Suprapubic skin (tissue), 4 donors: Measurements from ENCODE around the gene ZNF625. TPM values are rescaled to one million over a fixed set of nuclear protein-coding genes. Genes with fewer than 3 reads are reported as not detected.

Source experiments
- DNase-seq, 2 donors: peaks; one replicate each; pipeline ENCODE4 v3.0.0-alpha.2; 2019; ENCODE audit warnings: low spot score in 2 of 2
- H3K27ac ChIP-seq: fragments of 200-600 bp; sonication (generic); one replicate; pipeline ENCODE4 v1.5.1; 2019
- H3K27me3 ChIP-seq: fragments of 200-600 bp; sonication (generic); one replicate; pipeline ENCODE4 v1.5.1; 2019
- H3K36me3 ChIP-seq: fragments of 200-600 bp; sonication (generic); one replicate; pipeline ENCODE4 v1.5.1; 2019
- H3K4me1 ChIP-seq: fragments of 200-600 bp; sonication (generic); one replicate; pipeline ENCODE4 v1.5.1; 2019
- H3K4me3 ChIP-seq: fragments of 200-600 bp; sonication (generic); one replicate; pipeline ENCODE4 v1.5.1; 2019; ENCODE audit warnings: mild to moderate bottlenecking
- H3K9me3 ChIP-seq: fragments of 200-600 bp; sonication (generic); one replicate; pipeline ENCODE4 v1.5.1; 2019
- EP300 ChIP-seq: sonication (generic); formaldehyde crosslinking; IDR thresholded peaks from one replicate; pipeline ENCODE4 v1.6.1; 2017; ENCODE audit warnings: antibody characterized with exemption
- POLR2A ChIP-seq, 2 donors: fragments of 450-650 bp; IDR thresholded peaks; one replicate each; pipeline ENCODE4 v1.6.1; 2017; ENCODE audit warnings: antibody characterized with exemption in 2 of 2, mild to moderate bottlenecking in 2 of 2, moderate library complexity in 2 of 2
- POLR2AphosphoS5 ChIP-seq, 3 donors: sonication (generic); formaldehyde crosslinking; IDR thresholded peaks; one replicate each; pipeline ENCODE4 v1.6.1; 2017; ENCODE audit warnings: antibody characterized with exemption in 3 of 3
- WGBS: methylation state at CpG from one replicate; pipeline ENCODE4 v1.1.5; 2018; 5-methylcytosine and 5-hydroxymethylcytosine counted together
- total RNA-seq, 4 donors: library from RNA; depleted of rRNA; stranded (reverse); fragments of >200 nt; gene quantifications; one replicate each; pipeline ENCODE4 v1.1.0, GENCODE V29; 2016
- TF ChIP-seq, protein P1 (sequence below), 2 donors: fragments of 200-600 bp in 1 of 2; fragments of 450-650 bp in 1 of 2; sonication (generic) in 1 of 2; IDR thresholded peaks; one replicate each; pipeline ENCODE4 v1.5.1; 2016 to 2019; ENCODE audit warnings: antibody characterized with exemption in 2 of 2, mild to moderate bottlenecking in 1 of 2, moderate library complexity in 1 of 2

The ZNF625 gene
- total RNA-seq, 4 donors from 2014 or later, result 2.4 to 5.1 (median 4.3) TPM

- no peaks in the 10 kb centered on the region for H3K36me3 ChIP-seq
- H3K27me3 ChIP-seq, result no peaks in the 10 kb centered on the region
- under 1% methylated on average over 38 of the region's 57 CpGs for WGBS
- peak; percentile 60 to 79 for TF ChIP-seq POLR2A (IDR thresholded peaks at IDR 0.05)
- no peak for TF ChIP-seq EP300
- TF ChIP-seq POLR2AphosphoS5 (IDR thresholded peaks at IDR 0.05), result peak; percentile 62 to 89 (median 81)
- H3K4me3 ChIP-seq, result peak within 1 kb of the TSS; percentile 75
- peak within 1 kb of the TSS; percentile 95 for H3K27ac ChIP-seq
- peak; percentile 96 to 98 for DNase-seq
- H3K9me3 ChIP-seq, result no peaks in the 10 kb centered on the region
- H3K4me1 ChIP-seq, result peaks cover 25% of the 10 kb centered on the region
Measured at GRCh38 chr19:12162882-12163806, 6.6 kb upstream of the ZNF625 start, which contains the start of gene ZNF136. Gene ZNF136, plus strand, starts transcription at chr19:12163096. Its CDS starts 108 bp downstream, at chr19:12163204.

GRCh38 chr19:12162513-12162881 lies 6.0 kb upstream of the ZNF625 start:
- no peak for DNase-seq
- Histone ChIP-seq H3K4me3 (peak overlapping the region; percentile 75), H3K4me1 (peaks cover 25% of the 10 kb centered on the region), H3K27me3 (no peaks in the 10 kb centered on the region), H3K36me3 (no peaks in the 10 kb centered on the region), H3K27ac (peak overlapping the region; percentile 95), H3K9me3 (no peaks in the 10 kb centered on the region)
- TF ChIP-seq EP300 (no peak), POLR2A (IDR thresholded peaks at IDR 0.05) (no peak), POLR2AphosphoS5 (IDR thresholded peaks at IDR 0.05) (no peak)
- TF ChIP-seq, protein P1, sequence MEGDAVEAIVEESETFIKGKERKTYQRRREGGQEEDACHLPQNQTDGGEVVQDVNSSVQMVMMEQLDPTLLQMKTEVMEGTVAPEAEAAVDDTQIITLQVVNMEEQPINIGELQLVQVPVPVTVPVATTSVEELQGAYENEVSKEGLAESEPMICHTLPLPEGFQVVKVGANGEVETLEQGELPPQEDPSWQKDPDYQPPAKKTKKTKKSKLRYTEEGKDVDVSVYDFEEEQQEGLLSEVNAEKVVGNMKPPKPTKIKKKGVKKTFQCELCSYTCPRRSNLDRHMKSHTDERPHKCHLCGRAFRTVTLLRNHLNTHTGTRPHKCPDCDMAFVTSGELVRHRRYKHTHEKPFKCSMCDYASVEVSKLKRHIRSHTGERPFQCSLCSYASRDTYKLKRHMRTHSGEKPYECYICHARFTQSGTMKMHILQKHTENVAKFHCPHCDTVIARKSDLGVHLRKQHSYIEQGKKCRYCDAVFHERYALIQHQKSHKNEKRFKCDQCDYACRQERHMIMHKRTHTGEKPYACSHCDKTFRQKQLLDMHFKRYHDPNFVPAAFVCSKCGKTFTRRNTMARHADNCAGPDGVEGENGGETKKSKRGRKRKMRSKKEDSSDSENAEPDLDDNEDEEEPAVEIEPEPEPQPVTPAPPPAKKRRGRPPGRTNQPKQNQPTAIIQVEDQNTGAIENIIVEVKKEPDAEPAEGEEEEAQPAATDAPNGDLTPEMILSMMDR (IDR thresholded peaks at IDR 0.05), result no peak
- 13% methylated on average over 7 of the region's 8 CpGs for WGBS

GRCh38 chr19:12159773-12160414 lies 3.4 kb upstream of the ZNF625 start:
- no peaks in the 10 kb centered on the region for H3K9me3 ChIP-seq
- peaks cover 35% of the 10 kb centered on the region for H3K4me1 ChIP-seq
- H3K36me3 ChIP-seq, result no peaks in the 10 kb centered on the region
- no peak overlapping the region for H3K4me3 ChIP-seq
- H3K27ac ChIP-seq, result no peak overlapping the region
- no peak for DNase-seq
- no peaks in the 10 kb centered on the region for H3K27me3 ChIP-seq
- TF ChIP-seq EP300, result no peak
- TF ChIP-seq, protein P1 (IDR thresholded peaks at IDR 0.05), result no peak
- no peak for TF ChIP-seq POLR2AphosphoS5 (IDR thresholded peaks at IDR 0.05)
- 95% methylated on average over 25 of the region's 25 CpGs for WGBS

- no peak for DNase-seq
- peaks cover 4% of the 10 kb centered on the region for H3K36me3 ChIP-seq
- H3K4me1 ChIP-seq, result peaks cover 17% of the 10 kb centered on the region
- peak overlapping the region; percentile 67 for H3K27ac ChIP-seq
- no peaks in the 10 kb centered on the region for H3K27me3 ChIP-seq
- H3K4me3 ChIP-seq, result peak overlapping the region; percentile 79
- H3K9me3 ChIP-seq, result no peaks in the 10 kb centered on the region
- 12% methylated on average over 11 of the region's 11 CpGs for WGBS
- TF ChIP-seq POLR2A (IDR thresholded peaks at IDR 0.05) (no peak), POLR2AphosphoS5 (IDR thresholded peaks at IDR 0.05) (no peak)
Measured at GRCh38 chr19:12155324-12155860, 1.1 kb downstream of the ZNF625 start.

- WGBS, result 93% methylated on average over 8 of the region's 8 CpGs
- no peaks in the 10 kb centered on the region for H3K9me3 ChIP-seq
- no peak overlapping the region for H3K4me3 ChIP-seq
- peaks cover 42% of the 10 kb centered on the region for H3K36me3 ChIP-seq
- H3K27me3 ChIP-seq, result no peaks in the 10 kb centered on the region
- TF ChIP-seq POLR2A (IDR thresholded peaks at IDR 0.05) (no peak), EP300 (no peak), POLR2AphosphoS5 (IDR thresholded peaks at IDR 0.05) (no peak)
- TF ChIP-seq, protein P1 (IDR thresholded peaks at IDR 0.05), result no peak
- H3K27ac ChIP-seq, result no peak overlapping the region
- H3K4me1 ChIP-seq, result peaks cover 12% of the 10 kb centered on the region
- no peak for DNase-seq
Measured at GRCh38 chr19:12145348-12145747, 11.2 kb downstream of the ZNF625 start.

DNA sequence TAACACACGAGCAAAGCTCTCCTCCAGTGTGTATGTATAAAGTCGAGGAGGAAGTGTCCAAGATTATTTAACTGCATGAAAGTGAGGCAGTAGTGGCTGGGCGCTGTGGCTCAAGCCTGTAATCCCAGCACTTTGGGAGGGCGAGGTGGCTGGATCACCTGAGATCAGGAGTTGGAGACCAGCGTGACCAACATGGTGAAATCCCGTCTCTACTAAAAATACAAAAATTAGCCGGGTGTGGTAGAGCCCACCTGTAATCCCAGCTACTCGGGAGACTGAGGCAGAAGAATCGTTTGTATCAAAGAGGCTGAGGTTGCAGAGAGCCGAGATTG lies 15.2 kb downstream of the ZNF625 start:
- Histone ChIP-seq H3K9me3 (no peaks in the 10 kb centered on the region), H3K36me3 (peaks cover 28% of the 10 kb centered on the region), H3K4me1 (peaks cover 24% of the 10 kb centered on the region), H3K4me3 (no peak overlapping the region), H3K27ac (no peak overlapping the region), H3K27me3 (no peaks in the 10 kb centered on the region)
- WGBS, result 62% methylated on average over 10 of the region's 10 CpGs
- DNase-seq, result no peak
- TF ChIP-seq, protein P1 (IDR thresholded peaks at IDR 0.05), result no peak
- no peak for TF ChIP-seq POLR2AphosphoS5 (IDR thresholded peaks at IDR 0.05)
